ENCODE measurements around the gene MAPK10.

MAPK10 gene

DNA sequence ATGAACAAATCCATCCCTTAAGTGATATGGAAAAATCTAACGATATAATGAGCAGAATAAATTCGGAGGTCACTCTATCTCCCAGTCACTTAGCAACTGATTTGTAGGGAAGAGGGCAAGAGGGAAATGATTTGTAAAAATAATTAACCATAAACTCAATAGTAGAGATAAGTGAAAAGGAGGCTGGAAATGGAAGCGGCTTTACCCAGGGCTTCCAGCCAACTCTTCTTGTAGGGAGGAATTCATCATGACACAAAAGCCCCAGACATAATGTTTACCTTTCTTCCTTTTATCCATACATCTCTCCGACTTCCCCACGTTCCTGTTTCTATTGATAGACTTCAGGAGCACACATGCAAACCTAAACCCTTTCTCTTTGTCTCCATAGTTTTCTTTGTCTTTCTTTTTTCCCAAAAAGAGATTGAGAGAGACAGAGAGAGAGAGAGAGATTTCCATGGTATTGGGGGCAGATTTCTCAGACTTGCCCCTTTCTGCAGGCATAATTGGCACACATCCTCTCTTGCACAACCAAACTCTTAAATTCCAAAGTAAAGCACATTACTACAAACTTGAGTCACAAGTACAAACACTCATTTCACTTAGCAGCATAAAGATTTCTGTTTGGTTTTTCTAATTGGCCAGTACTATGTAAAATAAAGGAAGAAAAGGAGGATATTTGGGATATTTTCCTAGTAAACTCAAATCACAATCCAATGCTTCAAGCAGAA lies 140.9 kb downstream of the MAPK10 start:
- H3K4me3 ChIP-seq (ENCODE audit: control insufficient read depth, low read depth, low read length), result no peak overlapping the region
- peak; percentile 77 for DNase-seq (ENCODE audit: low read depth)
- TF ChIP-seq CTCF (conservative IDR thresholded peaks at IDR 0.05; ENCODE audit: control insufficient read depth, insufficient read depth, low read depth, low read length), result no peak

GRCh38 chr4:86203176-86203575 lies 156.7 kb downstream of the MAPK10 start:
- H3K4me3 ChIP-seq (ENCODE audit: control insufficient read depth, low read depth, low read length), result no peak overlapping the region
- no peak for TF ChIP-seq CTCF (conservative IDR thresholded peaks at IDR 0.05; ENCODE audit: control insufficient read depth, insufficient read depth, low read depth, low read length)
- no peak for DNase-seq (ENCODE audit: low read depth)

- TF ChIP-seq CTCF (conservative IDR thresholded peaks at IDR 0.05; ENCODE audit: control insufficient read depth, insufficient read depth, low read depth, low read length), result no peak
- DNase-seq (ENCODE audit: low read depth), result no peak
- no peak overlapping the region for H3K4me3 ChIP-seq (ENCODE audit: control insufficient read depth, low read depth, low read length)
These were observed 174.2 kb downstream of the MAPK10 start for GRCh38 chr4:86185659-86186058.

- TF ChIP-seq CTCF (conservative IDR thresholded peaks at IDR 0.05; ENCODE audit: control insufficient read depth, insufficient read depth, low read depth, low read length), result no peak
- DNase-seq (ENCODE audit: low read depth), result no peak
These were observed 175.0 kb downstream of the MAPK10 start for GRCh38 chr4:86184901-86185285.

GRCh38 chr4:86184216-86184900 lies 175.5 kb downstream of the MAPK10 start:
- H3K4me3 ChIP-seq (ENCODE audit: control insufficient read depth, low read depth, low read length), result no peak overlapping the region
- no peak for TF ChIP-seq CTCF (conservative IDR thresholded peaks at IDR 0.05; ENCODE audit: control insufficient read depth, insufficient read depth, low read depth, low read length)
- peak; percentile 23 for DNase-seq (ENCODE audit: low read depth)

More at GRCh38 chr4:86184901-86185285, 175.0 kb downstream of the MAPK10 start:
- H3K4me3 ChIP-seq (ENCODE audit: control insufficient read depth, low read depth, low read length), result no peak overlapping the region

GRCh38 chr4:86181585-86181984 lies 178.3 kb downstream of the MAPK10 start:
- no peak for TF ChIP-seq CTCF (conservative IDR thresholded peaks at IDR 0.05; ENCODE audit: control insufficient read depth, insufficient read depth, low read depth, low read length)
- H3K4me3 ChIP-seq (ENCODE audit: control insufficient read depth, low read depth, low read length), result no peak overlapping the region
- peak; percentile 19 for DNase-seq (ENCODE audit: low read depth)
